22Rv1 (cell line): ENCODE data around the gene DCK.

Experiments
- ZFX ChIP-seq: fragments of 450-650 bp; IDR thresholded peaks from 2 replicates; pipeline ENCODE4 v1.6.1; 2017; ENCODE audit warnings: antibody characterized with exemption, borderline replicate concordance
- TF ChIP-seq, protein P1 (sequence below): fragments of 450-650 bp; IDR thresholded peaks from 2 replicates; pipeline ENCODE4 v1.5.1; 2017; ENCODE audit warnings: mild to moderate bottlenecking

- TF ChIP-seq, protein P1, sequence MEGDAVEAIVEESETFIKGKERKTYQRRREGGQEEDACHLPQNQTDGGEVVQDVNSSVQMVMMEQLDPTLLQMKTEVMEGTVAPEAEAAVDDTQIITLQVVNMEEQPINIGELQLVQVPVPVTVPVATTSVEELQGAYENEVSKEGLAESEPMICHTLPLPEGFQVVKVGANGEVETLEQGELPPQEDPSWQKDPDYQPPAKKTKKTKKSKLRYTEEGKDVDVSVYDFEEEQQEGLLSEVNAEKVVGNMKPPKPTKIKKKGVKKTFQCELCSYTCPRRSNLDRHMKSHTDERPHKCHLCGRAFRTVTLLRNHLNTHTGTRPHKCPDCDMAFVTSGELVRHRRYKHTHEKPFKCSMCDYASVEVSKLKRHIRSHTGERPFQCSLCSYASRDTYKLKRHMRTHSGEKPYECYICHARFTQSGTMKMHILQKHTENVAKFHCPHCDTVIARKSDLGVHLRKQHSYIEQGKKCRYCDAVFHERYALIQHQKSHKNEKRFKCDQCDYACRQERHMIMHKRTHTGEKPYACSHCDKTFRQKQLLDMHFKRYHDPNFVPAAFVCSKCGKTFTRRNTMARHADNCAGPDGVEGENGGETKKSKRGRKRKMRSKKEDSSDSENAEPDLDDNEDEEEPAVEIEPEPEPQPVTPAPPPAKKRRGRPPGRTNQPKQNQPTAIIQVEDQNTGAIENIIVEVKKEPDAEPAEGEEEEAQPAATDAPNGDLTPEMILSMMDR: no peak
- no peak for TF ChIP-seq ZFX
These were observed 1.9 kb upstream of the DCK start for GRCh38 chr4:70991596-70991995.
